DOHH2 (cell line): ENCODE measurements around the gene PIGC.

Source experiments
- EZH2phosphoT487 ChIP-seq: fragments of 200-600 bp; sonication (generic); IDR thresholded peaks from 2 replicates; pipeline ENCODE4 v1.6.1; 2017; ENCODE audit warnings: borderline replicate concordance, mild to moderate bottlenecking, antibody characterized with exemption, low read length, moderate library complexity, mixed read lengths
- TF ChIP-seq, protein P1 (sequence below): fragments of 200-600 bp; sonication (generic); IDR thresholded peaks from one replicate; pipeline ENCODE4 v1.5.1; 2014; ENCODE audit warnings: antibody characterized with exemption, mild to moderate bottlenecking, low read depth, low read length; ENCODE audit not compliant: poor library complexity, severe bottlenecking

DNA sequence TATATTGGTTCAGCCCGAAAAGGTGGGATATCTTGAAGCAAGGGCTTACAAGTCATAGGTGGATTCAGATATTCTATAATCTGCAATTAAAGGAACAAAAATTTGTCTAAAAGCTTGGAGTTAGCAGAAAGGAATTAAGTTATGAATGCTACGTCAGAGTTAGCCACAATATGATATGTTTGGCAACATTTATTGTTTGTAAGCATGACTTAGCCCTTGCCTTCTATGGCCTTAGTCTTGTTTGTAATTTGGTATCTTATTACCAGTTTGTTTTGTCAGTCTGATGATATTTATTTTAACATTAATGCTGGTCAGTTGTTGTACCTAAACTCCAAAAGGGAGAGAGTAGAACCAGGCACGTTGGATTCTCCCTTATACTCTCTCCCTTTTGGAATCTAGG is 46.0 kb upstream of the PIGC start:
- TF ChIP-seq, protein P1, sequence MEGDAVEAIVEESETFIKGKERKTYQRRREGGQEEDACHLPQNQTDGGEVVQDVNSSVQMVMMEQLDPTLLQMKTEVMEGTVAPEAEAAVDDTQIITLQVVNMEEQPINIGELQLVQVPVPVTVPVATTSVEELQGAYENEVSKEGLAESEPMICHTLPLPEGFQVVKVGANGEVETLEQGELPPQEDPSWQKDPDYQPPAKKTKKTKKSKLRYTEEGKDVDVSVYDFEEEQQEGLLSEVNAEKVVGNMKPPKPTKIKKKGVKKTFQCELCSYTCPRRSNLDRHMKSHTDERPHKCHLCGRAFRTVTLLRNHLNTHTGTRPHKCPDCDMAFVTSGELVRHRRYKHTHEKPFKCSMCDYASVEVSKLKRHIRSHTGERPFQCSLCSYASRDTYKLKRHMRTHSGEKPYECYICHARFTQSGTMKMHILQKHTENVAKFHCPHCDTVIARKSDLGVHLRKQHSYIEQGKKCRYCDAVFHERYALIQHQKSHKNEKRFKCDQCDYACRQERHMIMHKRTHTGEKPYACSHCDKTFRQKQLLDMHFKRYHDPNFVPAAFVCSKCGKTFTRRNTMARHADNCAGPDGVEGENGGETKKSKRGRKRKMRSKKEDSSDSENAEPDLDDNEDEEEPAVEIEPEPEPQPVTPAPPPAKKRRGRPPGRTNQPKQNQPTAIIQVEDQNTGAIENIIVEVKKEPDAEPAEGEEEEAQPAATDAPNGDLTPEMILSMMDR: no peak
- TF ChIP-seq EZH2phosphoT487: no peak
